OCI-LY1 (cell line): Measurements from ENCODE around the gene SECISBP2L.

ENCODE experiments used
- H2AFZ ChIP-seq: fragments of 200-600 bp; sonication (generic), shearing (Covaris generic); 2 replicates; pipeline ENCODE4 v1.6.0; 2014; ENCODE audit warnings: antibody characterized with exemption, mild to moderate bottlenecking, low read length
- H3F3A ChIP-seq: fragments of 200-600 bp; sonication (generic), shearing (Covaris generic); 2 replicates; pipeline ENCODE4 v1.6.0; 2014; ENCODE audit warnings: mild to moderate bottlenecking, antibody characterized with exemption, low read length, moderate library complexity; ENCODE audit not compliant: insufficient read depth
- H3K27ac ChIP-seq: fragments of 200-600 bp; sonication (generic); 2 replicates; pipeline ENCODE4 v1.5.1; 2014; ENCODE audit warnings: low read length, mixed run types, mild to moderate bottlenecking, low read depth; ENCODE audit not compliant: poor library complexity, severe bottlenecking
- H3K27me3 ChIP-seq: fragments of 200-600 bp; sonication (generic); 2 replicates; pipeline ENCODE4 v1.6.0; 2014; ENCODE audit warnings: antibody characterized with exemption, mild to moderate bottlenecking, low read length, moderate library complexity; ENCODE audit not compliant: insufficient read depth
- H3K36me3 ChIP-seq: fragments of 200-600 bp; sonication (generic); 2 replicates; pipeline ENCODE4 v1.6.1; 2014; ENCODE audit warnings: mild to moderate bottlenecking, antibody characterized with exemption, low read length, moderate library complexity, mixed read lengths; ENCODE audit not compliant: insufficient read depth
- H3K4me1 ChIP-seq: fragments of 200-600 bp; sonication (generic); 2 replicates; pipeline ENCODE4 v1.5.1; 2014; ENCODE audit warnings: mild to moderate bottlenecking, low read length, moderate library complexity; ENCODE audit not compliant: insufficient read depth, severe bottlenecking
- H3K4me2 ChIP-seq: fragments of 200-600 bp; sonication (generic), shearing (Covaris generic); 2 replicates; pipeline ENCODE4 v1.6.1; 2014; ENCODE audit warnings: low read length
- H3K4me3 ChIP-seq: fragments of 200-600 bp; sonication (generic); 2 replicates; pipeline ENCODE4 v1.5.1; 2014; ENCODE audit warnings: low read length, low read depth, mild to moderate bottlenecking, mixed read lengths; ENCODE audit not compliant: poor library complexity, severe bottlenecking
- H3K79me2 ChIP-seq: fragments of 200-600 bp; shearing (Covaris generic); 2 replicates; pipeline ENCODE4 v1.6.1; 2016; ENCODE audit warnings: mixed run types, low read length, mixed read lengths; ENCODE audit not compliant: insufficient read depth
- H3K9ac ChIP-seq: fragments of 200-600 bp; sonication (generic), shearing (Covaris generic); 2 replicates; pipeline ENCODE4 v1.6.1; 2014; ENCODE audit warnings: mild to moderate bottlenecking, low read length, mixed read lengths
- H3K9me2 ChIP-seq: fragments of 200-600 bp; sonication (generic), shearing (Covaris generic); 2 replicates; pipeline ENCODE4 v1.6.1; 2014; ENCODE audit warnings: low read depth, mild to moderate bottlenecking, low read length, mixed read lengths
- H3K9me3 ChIP-seq: fragments of 200-600 bp; shearing (Covaris generic); 2 replicates; pipeline ENCODE4 v1.6.1; 2014; ENCODE audit warnings: low read length, mixed read lengths
- H4K20me1 ChIP-seq: fragments of 200-600 bp; sonication (generic), shearing (Covaris generic); 2 replicates; pipeline ENCODE4 v1.6.0; 2016; ENCODE audit warnings: mild to moderate bottlenecking, low read length; ENCODE audit not compliant: insufficient read depth
- EZH2 ChIP-seq: fragments of 200-600 bp; sonication (generic), shearing (Covaris generic); IDR thresholded peaks from 2 replicates; pipeline ENCODE4 v1.8.0; 2017; ENCODE audit warnings: borderline replicate concordance, mixed run types, mild to moderate bottlenecking, antibody characterized with exemption, low read length, moderate library complexity, mixed read lengths
- TF ChIP-seq, protein P1 (sequence below): fragments of 200-600 bp; sonication (generic), shearing (Covaris generic); IDR thresholded peaks from 2 replicates; pipeline ENCODE4 v1.5.1; 2017; ENCODE audit warnings: mild to moderate bottlenecking, antibody characterized with exemption, low read length, moderate library complexity, mixed read lengths

The SECISBP2L gene

DNA sequence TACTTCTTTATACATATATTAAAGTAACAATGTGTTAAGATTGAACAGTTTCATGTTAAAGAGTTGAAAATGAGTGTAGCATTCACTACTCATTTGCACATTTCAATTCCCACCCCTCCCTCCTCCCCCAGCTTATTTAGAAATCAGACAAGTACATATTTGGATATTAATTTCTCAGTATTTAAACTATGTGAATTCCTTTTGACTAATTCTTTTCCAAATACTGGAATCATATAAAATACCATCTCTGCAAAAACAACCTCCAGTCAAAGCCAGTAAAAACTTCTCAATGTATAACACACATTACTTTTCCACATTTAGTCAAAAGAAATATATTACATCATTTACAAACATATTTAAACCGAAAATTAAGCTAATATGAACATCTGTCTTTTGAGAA lies 57.1 kb downstream of the SECISBP2L start:
- no peak overlapping the region for H3K4me2 ChIP-seq

DNA sequence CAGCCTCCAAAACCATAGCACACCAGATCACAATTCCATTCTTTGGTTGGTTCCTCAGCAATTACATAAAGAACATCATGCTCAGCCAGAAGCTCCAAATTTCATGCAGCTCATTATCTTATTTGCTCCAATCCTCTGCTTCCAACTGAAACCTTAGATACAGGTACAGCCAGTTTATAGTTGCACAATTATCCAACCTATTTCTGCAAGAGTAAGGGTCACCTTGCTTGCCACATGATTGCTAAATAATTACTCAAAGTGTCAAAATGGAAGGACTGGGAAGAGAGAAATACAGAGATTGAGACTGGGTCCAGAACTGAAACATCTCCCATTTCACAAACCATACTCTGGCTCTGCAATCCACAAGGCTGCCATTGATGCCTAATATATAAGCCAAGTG lies 59.1 kb downstream of the SECISBP2L start:
- Histone ChIP-seq H3K4me2 (no peak overlapping the region), H3F3A (no peaks in the 10 kb centered on the region), H3K4me1 (no peaks in the 10 kb centered on the region), H4K20me1 (no peaks in the 10 kb centered on the region), H3K36me3 (peaks cover 2% of the 10 kb centered on the region; the same call in 1 of the 2 replicates), H3K9ac (no peak overlapping the region), H3K9me3 (no peaks in the 10 kb centered on the region), H3K79me2 (no peaks in the 10 kb centered on the region), H2AFZ (no peak overlapping the region), H3K27me3 (no peaks in the 10 kb centered on the region), H3K9me2 (no peaks in the 10 kb centered on the region), H3K4me3 (no peak overlapping the region), H3K27ac (no peak overlapping the region)
- no peak for TF ChIP-seq EZH2
- TF ChIP-seq, protein P1, sequence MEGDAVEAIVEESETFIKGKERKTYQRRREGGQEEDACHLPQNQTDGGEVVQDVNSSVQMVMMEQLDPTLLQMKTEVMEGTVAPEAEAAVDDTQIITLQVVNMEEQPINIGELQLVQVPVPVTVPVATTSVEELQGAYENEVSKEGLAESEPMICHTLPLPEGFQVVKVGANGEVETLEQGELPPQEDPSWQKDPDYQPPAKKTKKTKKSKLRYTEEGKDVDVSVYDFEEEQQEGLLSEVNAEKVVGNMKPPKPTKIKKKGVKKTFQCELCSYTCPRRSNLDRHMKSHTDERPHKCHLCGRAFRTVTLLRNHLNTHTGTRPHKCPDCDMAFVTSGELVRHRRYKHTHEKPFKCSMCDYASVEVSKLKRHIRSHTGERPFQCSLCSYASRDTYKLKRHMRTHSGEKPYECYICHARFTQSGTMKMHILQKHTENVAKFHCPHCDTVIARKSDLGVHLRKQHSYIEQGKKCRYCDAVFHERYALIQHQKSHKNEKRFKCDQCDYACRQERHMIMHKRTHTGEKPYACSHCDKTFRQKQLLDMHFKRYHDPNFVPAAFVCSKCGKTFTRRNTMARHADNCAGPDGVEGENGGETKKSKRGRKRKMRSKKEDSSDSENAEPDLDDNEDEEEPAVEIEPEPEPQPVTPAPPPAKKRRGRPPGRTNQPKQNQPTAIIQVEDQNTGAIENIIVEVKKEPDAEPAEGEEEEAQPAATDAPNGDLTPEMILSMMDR, result no peak

More for the DNA sequence above, 57.1 kb downstream of the SECISBP2L start:
- H3F3A ChIP-seq, result no peaks in the 10 kb centered on the region
- no peaks in the 10 kb centered on the region for H3K9me3 ChIP-seq
- TF ChIP-seq, protein P1, result no peak
- no peak for TF ChIP-seq EZH2
- no peaks in the 10 kb centered on the region for H3K27me3 ChIP-seq
- no peak overlapping the region for H2AFZ ChIP-seq
- H3K9me2 ChIP-seq, result no peaks in the 10 kb centered on the region
- no peaks in the 10 kb centered on the region for H3K4me1 ChIP-seq
- no peak overlapping the region for H3K27ac ChIP-seq
- H3K79me2 ChIP-seq, result no peaks in the 10 kb centered on the region
- no peak overlapping the region for H3K9ac ChIP-seq
- H3K36me3 ChIP-seq, result peaks cover 7% of the 10 kb centered on the region; the same call in 1 of the 2 replicates
- H4K20me1 ChIP-seq, result no peaks in the 10 kb centered on the region
- no peak overlapping the region for H3K4me3 ChIP-seq

DNA sequence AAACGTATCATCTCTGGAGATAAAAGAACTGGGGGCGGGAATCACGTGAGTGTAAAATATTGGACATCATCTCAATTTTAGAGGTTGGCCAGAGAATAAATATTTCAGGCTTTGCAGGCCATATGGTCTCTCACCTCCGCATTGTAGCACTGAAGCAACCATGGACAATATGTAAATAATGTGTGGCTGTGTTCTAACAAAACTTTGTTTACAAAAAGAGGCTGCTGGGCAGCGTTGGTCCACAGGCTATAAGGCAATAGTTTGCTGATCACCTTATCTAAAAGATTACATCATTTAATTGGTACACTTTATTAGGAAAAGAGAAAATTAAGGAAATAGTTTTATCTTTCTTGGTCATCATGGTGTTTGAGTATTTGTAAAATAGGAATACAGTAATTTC lies 60.0 kb downstream of the SECISBP2L start:
- H2AFZ ChIP-seq, result no peak overlapping the region
- H3K9me3 ChIP-seq, result no peaks in the 10 kb centered on the region
- no peak overlapping the region for H3K9ac ChIP-seq
- no peaks in the 10 kb centered on the region for H3K36me3 ChIP-seq
- no peaks in the 10 kb centered on the region for H3K9me2 ChIP-seq
- H3K4me1 ChIP-seq, result no peaks in the 10 kb centered on the region
- H3K4me2 ChIP-seq, result no peak overlapping the region
- TF ChIP-seq, protein P1, result no peak
- TF ChIP-seq EZH2, result no peak
- no peak overlapping the region for H3K4me3 ChIP-seq
- H4K20me1 ChIP-seq, result no peaks in the 10 kb centered on the region
- no peaks in the 10 kb centered on the region for H3F3A ChIP-seq
- H3K79me2 ChIP-seq, result no peaks in the 10 kb centered on the region
- no peak overlapping the region for H3K27ac ChIP-seq
- H3K27me3 ChIP-seq, result no peaks in the 10 kb centered on the region
